K562 (cell line): ENCODE results near the gene HOXB3. TPM values are rescaled to one million over a fixed set of nuclear protein-coding genes. Genes with fewer than 3 reads are reported as not detected.
A peak's percentile ranks its signal among the peaks of the same experiment; 100 is the strongest.

Experiments used
- ATAC-seq: fragments of 200-7000 bp; cut with Tn5 transposase; 3 replicates; pipeline ENCODE4 v1.9.1; 2020; ENCODE audit warnings: moderate library complexity
- BruUV-seq: library from RNA; stranded (reverse); fragments of 400-500 nt; replicated peaks from 2 replicates; lab custom pipeline; 2021; lab: Mats Ljungman, UMichigan
- CTCF ChIA-PET: fragments of 300-600 bp; formaldehyde crosslinking; extraction: SDS; loops from one replicate; lab custom pipeline; 2021; ENCODE audit warnings: low intra/inter-chr PET ratio; lab: Yijun Ruan, JAX
- POLR2A ChIA-PET: fragments of 300-600, 350-650 bp; sonication (Branson Sonifier 250); formaldehyde crosslinking; extraction: SDS; loops from one replicate; lab custom pipeline; 2021; ENCODE audit warnings: antibody characterized with exemption, inconsistent platforms; lab: Yijun Ruan, JAX
- DNase-seq, 4 experiments: peaks; one replicate each; pipeline versions ENCODE4 v3.0.0 to v3.0.0-alpha.2; 2011 to 2018; ENCODE audit warnings: low spot score in 3 of 4, mixed read lengths in 3 of 4; ENCODE audit errors: extremely low read depth in 1 of 4
- FAIRE-seq: peaks from 2 replicates; lab custom pipeline; 2011; peaks lifted over from hg19 to GRCh38; lab: Jason Lieb, UNC
- H2AFZ ChIP-seq: 2 replicates; pipeline ENCODE4 v1.6.0; 2011; ENCODE audit warnings: low read depth, low read length, control low read depth, inconsistent platforms
- H3K27ac ChIP-seq: fragments of 200-600 bp; 3 replicates; pipeline ENCODE4 v1.8.0; 2011; ENCODE audit warnings: low read depth, mild to moderate bottlenecking, control low read depth, inconsistent platforms, low read length, moderate library complexity, mixed read lengths; ENCODE audit errors: extremely low read depth
- H3K27me3 ChIP-seq, 2 experiments: fragments of 300-600 bp in 1 of 2; 2 replicates in 1 of 2; 3 replicates in 1 of 2; pipeline versions ENCODE4 v1.6.0 to v1.8.0; 2011; ENCODE audit warnings: inconsistent platforms in 2 of 2, low read length in 2 of 2, mild to moderate bottlenecking in 1 of 2, mixed read lengths in 1 of 2, moderate library complexity in 1 of 2; ENCODE audit not compliant: control insufficient read depth in 2 of 2, insufficient read depth in 2 of 2
- H3K36me3 ChIP-seq: fragments of 300-600 bp; 3 replicates; pipeline ENCODE4 v1.8.0; 2011; ENCODE audit warnings: mild to moderate bottlenecking, low read length, inconsistent platforms; ENCODE audit not compliant: control insufficient read depth, insufficient read depth
- H3K4me1 ChIP-seq, 2 experiments: fragments of 200-600 bp in 1 of 2; replicated peaks in 1 of 2; 2 replicates in 1 of 2; 3 replicates in 1 of 2; pipeline versions ENCODE4 v1.5.1 to v1.8.0; 2011; ENCODE audit warnings: inconsistent platforms in 2 of 2, low read length in 2 of 2, mild to moderate bottlenecking in 1 of 2, mixed read lengths in 1 of 2, moderate library complexity in 1 of 2; ENCODE audit not compliant: control insufficient read depth in 2 of 2, insufficient read depth in 2 of 2
- H3K4me2 ChIP-seq: 2 replicates; pipeline ENCODE4 v1.6.1; 2011; ENCODE audit warnings: low read length, control low read depth, inconsistent platforms, mixed read lengths; ENCODE audit not compliant: insufficient read depth
- H3K4me3 ChIP-seq: fragments of 200-600 bp; sonication (generic), shearing (Covaris generic); 2 replicates; pipeline ENCODE4 v1.5.1; 2016; ENCODE audit warnings: control low read depth, inconsistent platforms
- H3K79me2 ChIP-seq: fragments of 200-600 bp; 3 replicates; pipeline ENCODE4 v1.8.0; 2011; ENCODE audit warnings: low read length, inconsistent platforms; ENCODE audit not compliant: control insufficient read depth, insufficient read depth
- H3K9ac ChIP-seq, 2 experiments: 2 replicates each; pipeline versions ENCODE4 v1.6.0 to v1.6.1; 2011; ENCODE audit warnings: low read depth in 2 of 2, low read length in 2 of 2, control low read depth in 1 of 2, inconsistent platforms in 1 of 2, mild to moderate bottlenecking in 1 of 2, mixed read lengths in 1 of 2; ENCODE audit not compliant: insufficient read depth in 1 of 2
- H3K9me1 ChIP-seq: one replicate; pipeline ENCODE4 v1.6.0; 2011; ENCODE audit warnings: inconsistent platforms, mild to moderate bottlenecking, low read length, moderate library complexity; ENCODE audit not compliant: control insufficient read depth, insufficient read depth
- H3K9me3 ChIP-seq: replicated peaks from 2 replicates; pipeline ENCODE4 v1.5.1; 2011; ENCODE audit warnings: low read depth, low read length, inconsistent platforms; ENCODE audit not compliant: control insufficient read depth, insufficient read depth
- H4K20me1 ChIP-seq: replicated peaks from 2 replicates; pipeline ENCODE4 v1.6.1; 2011; ENCODE audit warnings: low read length, inconsistent platforms, mixed read lengths; ENCODE audit not compliant: control insufficient read depth, insufficient read depth
- C11orf30 ChIP-seq: fragments of 450-650 bp; IDR thresholded peaks from 2 replicates; pipeline ENCODE4 v1.6.1; 2016; ENCODE audit warnings: low read depth, mild to moderate bottlenecking
- CBX5 ChIP-seq: IDR thresholded peaks from 2 replicates; pipeline ENCODE4 v1.6.1; 2014; ENCODE audit warnings: low read depth, borderline replicate concordance
- CREB1 ChIP-seq, 2 experiments: sonication (generic) in 1 of 2; formaldehyde crosslinking in 1 of 2; IDR thresholded peaks; 2 replicates each; pipeline versions ENCODE4 v1.6.1 to v1.8.0; 2012 to 2022; ENCODE audit warnings: inconsistent platforms in 1 of 2, mild to moderate bottlenecking in 1 of 2, missing genetic modification reagents in 1 of 2, moderate library complexity in 1 of 2
- DPF2 ChIP-seq: fragments of 450-650 bp; IDR thresholded peaks from 2 replicates; pipeline ENCODE4 v1.6.1; 2016
- FOXO4 ChIP-seq: fragments of 450-650 bp; formaldehyde crosslinking; IDR thresholded peaks from 2 replicates; pipeline ENCODE4 v1.4.0; 2020; ENCODE audit warnings: mild to moderate bottlenecking, moderate library complexity
- NCOA1 ChIP-seq: fragments of 450-650 bp; IDR thresholded peaks from 2 replicates; pipeline ENCODE4 v1.6.1; 2016; ENCODE audit warnings: low read depth
- NONO ChIP-seq, 2 experiments: fragments of 200-400 bp in 1 of 2; fragments of 450-650 bp in 1 of 2; formaldehyde crosslinking in 1 of 2; IDR thresholded peaks; 2 replicates each; pipeline ENCODE4 v1.6.1; 2017; ENCODE audit warnings: low read depth in 2 of 2, mild to moderate bottlenecking in 2 of 2, moderate library complexity in 2 of 2, low read length in 1 of 2
- PTBP1 ChIP-seq: fragments of 200-400 bp; formaldehyde crosslinking; IDR thresholded peaks from 2 replicates; pipeline ENCODE4 v1.6.1; 2017; ENCODE audit warnings: low read depth, low read length
- RB1 ChIP-seq: fragments of 450-650 bp; IDR thresholded peaks from 2 replicates; pipeline ENCODE4 v1.6.1; 2017; ENCODE audit warnings: low read depth, mild to moderate bottlenecking
- RFX7 ChIP-seq: fragments of 250-450 bp; sonication (Bioruptor Pico); IDR thresholded peaks from 2 replicates; pipeline ENCODE4 v1.5.1; 2021; ENCODE audit warnings: mild to moderate bottlenecking
- SMARCE1 ChIP-seq: fragments of 450-650 bp; IDR thresholded peaks from 2 replicates; pipeline ENCODE4 v1.7.1; 2016; ENCODE audit warnings: mild to moderate bottlenecking
- ZNF133 ChIP-seq: fragments of 250-450 bp; sonication (Bioruptor Pico); IDR thresholded peaks from 2 replicates; pipeline ENCODE4 v1.4.0; 2020; ENCODE audit warnings: mild to moderate bottlenecking
- ZNF217 ChIP-seq: sonication (generic); formaldehyde crosslinking; IDR thresholded peaks from 2 replicates; pipeline ENCODE4 v1.8.0; 2022; ENCODE audit warnings: mild to moderate bottlenecking, missing genetic modification reagents
- ZNF354B ChIP-seq: fragments of 250-450 bp; sonication (Bioruptor Pico); IDR thresholded peaks from 2 replicates; pipeline ENCODE4 v1.4.0; 2020
- ZSCAN32 ChIP-seq: fragments of 450-650 bp; formaldehyde crosslinking; IDR thresholded peaks from 2 replicates; pipeline ENCODE4 v1.4.0; 2020; ENCODE audit warnings: mild to moderate bottlenecking, moderate library complexity
- WGBS: fragments of 100-300 bp; shearing (Covaris generic); methylation state at CpG from one replicate; pipeline ENCODE4 v1.1.6; 2016; ENCODE audit warnings: low coverage, mixed read lengths; ENCODE audit not compliant: insufficient coverage; ENCODE audit errors: missing lambda C conversion rate; 5-methylcytosine and 5-hydroxymethylcytosine counted together
- in situ Hi-C: fragments of 300-500 bp; cut with MboI; formaldehyde crosslinking; loops from 4 replicates; pipeline ENCODE4 v1.15.0; 2018; ENCODE audit warnings: inconsistent platforms, mixed read lengths
- intact Hi-C: fragments of 100-400 bp; cut with micrococcal nuclease; formaldehyde crosslinking; loops from 2 replicates; pipeline ENCODE4 v1.14.2; 2022
- polyA plus RNA-seq, 8 experiments: library from polyadenylated mRNA; depleted of rRNA in 4 of 8; stranded (reverse) in 5 of 8; unstranded in 3 of 8; fragments of >200 nt; fragmentation: Nextera tagmentation in 2 of 8; fragmentation: Illumina TruSeq in 1 of 8; extraction: Ambion mirVana in 2 of 8; extraction: Trizol in 1 of 8; gene quantifications; 2 replicates each; pipeline versions ENCODE4 v1.2.1 to v1.2.3, GENCODE V29; 2011 to 2014; ENCODE audit warnings: inconsistent platforms in 1 of 8, missing spikeins in 1 of 8
- total RNA-seq, 7 experiments: library from RNA; depleted of rRNA in 6 of 7; stranded (reverse); fragments of >200 nt in 6 of 7; fragmentation: Illumina TruSeq in 2 of 7; extraction: Trizol in 2 of 7; gene quantifications; 2 replicates each; pipeline versions ENCODE4 v1.2.1 to v1.2.3, GENCODE V29; 2011 to 2021; ENCODE audit warnings: low replicate concordance in 1 of 7

Gene HOXB3
- total and polyA plus RNA-seq, 9 of the 15 experiments (the other 6 are each of a cell fraction or from before 2014, with no cell fraction given), result 2.4 to 41.3 (median 20.2) TPM

- CTCF ChIA-PET, result no interaction called here
These were observed 30.8 kb downstream of the HOXB3 start for GRCh38 chr17:48559122-48559839.

More at GRCh38 chr17:48559122-48559839, 30.8 kb downstream of the HOXB3 start:
- Histone ChIP-seq H3K4me3 (no peak overlapping the region), H3K9me1 (peaks cover 6% of the 10 kb centered on the region), H3K27ac (no peak overlapping the region), H3K4me1 (peaks cover 33 to 42% of the 10 kb centered on the region in 2 experiments), H3K4me2 (no peak overlapping the region), H3K9me3 (no peaks in the 10 kb centered on the region), H3K36me3 (peaks cover 69% of the 10 kb centered on the region; the same call in 2 of the 3 replicates), H4K20me1 (no peaks in the 10 kb centered on the region), H3K79me2 (peaks cover 41% of the 10 kb centered on the region), H3K27me3 (no peaks in the 10 kb centered on the region), H3K9ac (peak overlapping the region in 1 of 2 experiments; percentile 79; a peak in 2 of 4 replicates), H2AFZ (no peak overlapping the region)
- in situ Hi-C loops, result no loop called here
- no peak for FAIRE-seq
- DNase-seq, result no peak
- POLR2A ChIA-PET, result interaction anchor here (1.1 to 2.1 kb wide), 4 partner anchors 9 to 68 kb away, joined by 3 to 12 read pairs (median 7); no protein-coding TSS in a partner anchor
- no peak for TF ChIP-seq PTBP1
- no peak for TF ChIP-seq ZNF354B (CRISPR knock-in tag)
- no peak for TF ChIP-seq NCOA1
- no peak for TF ChIP-seq RB1
- no peak for TF ChIP-seq ZNF217
- no peak for TF ChIP-seq ZNF133
- no peak for TF ChIP-seq FOXO4 (CRISPR knock-in tag)
- TF ChIP-seq ZSCAN32 (CRISPR knock-in tag), result no peak
- TF ChIP-seq RFX7 (CRISPR knock-in tag), result no peak
- no peak for TF ChIP-seq CREB1 (IDR thresholded peaks at IDR 0.05)
- no peak for TF ChIP-seq CREB1 (CRISPR knock-in tag; IDR thresholded peaks at IDR 0.05)
- TF ChIP-seq NONO (IDR thresholded peaks at IDR 0.05; ENCODE audit: low read depth in 2 of 2, low read length in 1 of 2), result no peak
- no peak for TF ChIP-seq SMARCE1
- TF ChIP-seq CBX5, result no peak
- TF ChIP-seq DPF2, result no peak
- TF ChIP-seq C11orf30, result no peak
- intact Hi-C loops, result no loop called here
- BruUV-seq, result no TSS peak
- 78% methylated on average over 15 of the region's 16 CpGs for WGBS
- no peak for ATAC-seq
